Neural cell (in vitro differentiated cells): Measurements from ENCODE around the gene NRBF2. TPM values are rescaled to one million over a fixed set of nuclear protein-coding genes. Genes with fewer than 3 reads are reported as not detected.

ENCODE experiments used
- H2AFZ ChIP-seq: fragments of 200-600, 300-800 bp; sonication (generic), shearing (Covaris generic); 2 replicates; pipeline ENCODE4 v1.6.0; 2014; ENCODE audit warnings: low read depth, mild to moderate bottlenecking, antibody characterized with exemption, low read length, moderate library complexity
- H3F3A ChIP-seq: fragments of 200-600 bp; shearing (Covaris generic); 2 replicates; pipeline ENCODE4 v1.6.1; 2016; ENCODE audit warnings: mild to moderate bottlenecking, moderate library complexity, mixed read lengths, antibody characterized with exemption, low read length; ENCODE audit not compliant: insufficient read depth, poor library complexity, severe bottlenecking
- H3K27ac ChIP-seq: fragments of 200-600, 300-800 bp; sonication (generic), shearing (Covaris generic); 2 replicates; pipeline ENCODE4 v1.5.1; 2014; ENCODE audit warnings: mild to moderate bottlenecking, low read length, moderate library complexity
- H3K27me3 ChIP-seq: fragments of 300-800, 200-600 bp; sonication (generic), shearing (Covaris generic); 2 replicates; pipeline ENCODE4 v1.6.0; 2014; ENCODE audit warnings: mild to moderate bottlenecking, low read depth, low read length, moderate library complexity; ENCODE audit not compliant: insufficient read depth
- H3K36me3 ChIP-seq: fragments of 300-800, 200-600 bp; sonication (generic), shearing (Covaris generic); 2 replicates; pipeline ENCODE4 v1.5.1; 2014; ENCODE audit warnings: mild to moderate bottlenecking, antibody characterized with exemption, low read length, moderate library complexity; ENCODE audit not compliant: insufficient read depth
- H3K4me2 ChIP-seq: fragments of 300-800, 200-600 bp; sonication (generic), shearing (Covaris generic); 2 replicates; pipeline ENCODE4 v1.6.0; 2014; ENCODE audit warnings: mild to moderate bottlenecking, low read length
- H3K4me3 ChIP-seq: fragments of 300-800, 200-600 bp; sonication (generic), shearing (Covaris generic); 2 replicates; pipeline ENCODE4 v1.5.1; 2014; ENCODE audit warnings: mild to moderate bottlenecking, low read length, moderate library complexity
- H3K79me2 ChIP-seq: fragments of 200-600 bp; shearing (Covaris generic); replicated peaks from 2 replicates; pipeline ENCODE4 v1.6.0; 2014; ENCODE audit warnings: mild to moderate bottlenecking, low read length, moderate library complexity; ENCODE audit not compliant: insufficient read depth
- H3K9ac ChIP-seq: fragments of 300-800, 200-600 bp; sonication (generic), shearing (Covaris generic); 2 replicates; pipeline ENCODE4 v1.6.1; 2016; ENCODE audit warnings: mild to moderate bottlenecking, low read length, mixed read lengths
- H3K9me2 ChIP-seq: fragments of 200-600 bp; shearing (Covaris generic); 2 replicates; pipeline ENCODE4 v1.6.1; 2016; ENCODE audit warnings: mild to moderate bottlenecking, low read length, mixed read lengths; ENCODE audit not compliant: insufficient read depth
- H3K9me3 ChIP-seq: fragments of 200-600, 300-800 bp; sonication (generic), shearing (Covaris generic); 2 replicates; pipeline ENCODE4 v1.6.1; 2016; ENCODE audit warnings: mild to moderate bottlenecking, mixed run types, low read length, moderate library complexity, mixed read lengths
- H4K20me1 ChIP-seq: fragments of 200-600 bp; shearing (Covaris generic); 2 replicates; pipeline ENCODE4 v1.6.1; 2016; ENCODE audit warnings: mild to moderate bottlenecking, mixed run types; ENCODE audit not compliant: insufficient read depth
- EP300 ChIP-seq: fragments of 450-650 bp; conservative IDR thresholded peaks from 2 replicates; pipeline ENCODE4 v1.6.1; 2014; ENCODE audit warnings: antibody characterized with exemption, mild to moderate bottlenecking, moderate library complexity; ENCODE audit not compliant: poor library complexity, severe bottlenecking
- EZH2 ChIP-seq: fragments of 200-600, 300-800 bp; shearing (Covaris generic), sonication (generic); IDR thresholded peaks from 2 replicates; pipeline ENCODE4 v1.6.1; 2014; ENCODE audit warnings: antibody characterized with exemption, low read length, borderline replicate concordance, mild to moderate bottlenecking; ENCODE audit not compliant: insufficient read depth, poor library complexity, severe bottlenecking
- MXI1 ChIP-seq: fragments of 450-650 bp; conservative IDR thresholded peaks from 2 replicates; pipeline ENCODE4 v1.6.1; 2014; ENCODE audit warnings: antibody characterized with exemption, mild to moderate bottlenecking; ENCODE audit not compliant: poor library complexity, severe bottlenecking
- POLR2AphosphoS5 ChIP-seq: IDR thresholded peaks from 2 replicates; pipeline ENCODE4 v1.6.1; 2012
- RAD21 ChIP-seq: fragments of 450-650 bp; conservative IDR thresholded peaks from 2 replicates; pipeline ENCODE4 v1.6.1; 2014; ENCODE audit warnings: antibody characterized with exemption, mild to moderate bottlenecking, moderate library complexity
- REST ChIP-seq: IDR thresholded peaks from 2 replicates; pipeline ENCODE4 v1.6.1; 2012; ENCODE audit warnings: borderline replicate concordance
- SMC3 ChIP-seq: fragments of 450-650 bp; conservative IDR thresholded peaks from 2 replicates; pipeline ENCODE4 v1.6.1; 2014; ENCODE audit warnings: antibody characterized with exemption, mild to moderate bottlenecking, moderate library complexity; ENCODE audit not compliant: poor library complexity
- TAF1 ChIP-seq: IDR thresholded peaks from 2 replicates; pipeline ENCODE4 v1.6.1; 2012; ENCODE audit warnings: low read depth
- polyA plus RNA-seq: library from polyadenylated mRNA; depleted of rRNA; stranded (reverse); fragments of >200 nt; gene quantifications from 2 replicates; pipeline ENCODE4 v1.2.3, GENCODE V29; 2014
- TF ChIP-seq, protein P1 (sequence below): fragments of 450-650 bp; IDR thresholded peaks from 2 replicates; pipeline ENCODE4 v1.5.1; 2014; ENCODE audit warnings: antibody characterized with exemption, mild to moderate bottlenecking, moderate library complexity; ENCODE audit not compliant: poor library complexity, severe bottlenecking

NRBF2 gene
- polyA plus RNA-seq, 1 donor from 2014 or later, result 32.7 TPM

GRCh38 chr10:63123727-63124362 is 9.3 kb upstream of the NRBF2 start:
- Histone ChIP-seq H3K4me2 (no peak overlapping the region), H3K27ac (no peak overlapping the region), H3K9me2 (no peaks in the 10 kb centered on the region), H3K27me3 (no peaks in the 10 kb centered on the region), H2AFZ (no peak overlapping the region), H3K79me2 (no peaks in the 10 kb centered on the region), H3K9me3 (no peaks in the 10 kb centered on the region), H3F3A (no peaks in the 10 kb centered on the region), H4K20me1 (no peaks in the 10 kb centered on the region), H3K9ac (no peak overlapping the region), H3K4me3 (no peak overlapping the region), H3K36me3 (no peaks in the 10 kb centered on the region)
- no peak for TF ChIP-seq MXI1
- TF ChIP-seq POLR2AphosphoS5, result no peak
- no peak for TF ChIP-seq REST
- no peak for TF ChIP-seq EP300
- no peak for TF ChIP-seq SMC3
- TF ChIP-seq EZH2, result no peak
- TF ChIP-seq RAD21, result no peak
- TF ChIP-seq, protein P1, sequence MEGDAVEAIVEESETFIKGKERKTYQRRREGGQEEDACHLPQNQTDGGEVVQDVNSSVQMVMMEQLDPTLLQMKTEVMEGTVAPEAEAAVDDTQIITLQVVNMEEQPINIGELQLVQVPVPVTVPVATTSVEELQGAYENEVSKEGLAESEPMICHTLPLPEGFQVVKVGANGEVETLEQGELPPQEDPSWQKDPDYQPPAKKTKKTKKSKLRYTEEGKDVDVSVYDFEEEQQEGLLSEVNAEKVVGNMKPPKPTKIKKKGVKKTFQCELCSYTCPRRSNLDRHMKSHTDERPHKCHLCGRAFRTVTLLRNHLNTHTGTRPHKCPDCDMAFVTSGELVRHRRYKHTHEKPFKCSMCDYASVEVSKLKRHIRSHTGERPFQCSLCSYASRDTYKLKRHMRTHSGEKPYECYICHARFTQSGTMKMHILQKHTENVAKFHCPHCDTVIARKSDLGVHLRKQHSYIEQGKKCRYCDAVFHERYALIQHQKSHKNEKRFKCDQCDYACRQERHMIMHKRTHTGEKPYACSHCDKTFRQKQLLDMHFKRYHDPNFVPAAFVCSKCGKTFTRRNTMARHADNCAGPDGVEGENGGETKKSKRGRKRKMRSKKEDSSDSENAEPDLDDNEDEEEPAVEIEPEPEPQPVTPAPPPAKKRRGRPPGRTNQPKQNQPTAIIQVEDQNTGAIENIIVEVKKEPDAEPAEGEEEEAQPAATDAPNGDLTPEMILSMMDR, result no peak
- TF ChIP-seq TAF1, result no peak

DNA sequence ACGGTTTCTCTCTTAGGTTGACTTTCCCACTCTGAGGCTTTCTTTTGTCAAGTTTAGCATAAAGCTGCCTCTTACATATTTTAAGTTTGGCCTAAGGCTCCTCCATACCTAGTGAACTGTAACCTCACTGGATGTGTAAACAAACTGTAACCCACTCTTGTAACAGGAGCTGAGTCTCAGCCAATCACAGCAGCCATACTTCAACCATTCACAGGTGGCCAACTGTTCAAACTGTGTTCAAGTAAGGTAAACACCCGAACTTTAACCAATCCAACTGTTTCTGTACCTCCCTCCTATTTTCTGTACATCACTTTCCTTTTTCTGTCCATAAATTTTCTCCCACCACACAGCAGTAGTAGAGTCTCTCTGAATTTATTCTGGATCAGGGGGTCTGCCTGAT is 7.7 kb upstream of the NRBF2 start:
- Histone ChIP-seq H3K4me2 (no peak overlapping the region), H3K4me3 (no peak overlapping the region), H2AFZ (no peak overlapping the region), H3K27me3 (no peaks in the 10 kb centered on the region), H3K79me2 (no peaks in the 10 kb centered on the region), H3K9me3 (no peaks in the 10 kb centered on the region), H3K9ac (no peak overlapping the region), H3K9me2 (no peaks in the 10 kb centered on the region), H3F3A (no peaks in the 10 kb centered on the region), H3K36me3 (no peaks in the 10 kb centered on the region), H4K20me1 (no peaks in the 10 kb centered on the region), H3K27ac (no peak overlapping the region)
- no peak for TF ChIP-seq POLR2AphosphoS5
- TF ChIP-seq MXI1, result no peak
- no peak for TF ChIP-seq EZH2
- no peak for TF ChIP-seq RAD21
- TF ChIP-seq REST, result no peak
- TF ChIP-seq TAF1, result no peak
- TF ChIP-seq EP300, result no peak
- TF ChIP-seq, protein P1, result no peak
- no peak for TF ChIP-seq SMC3
